Activated CD8-positive, alpha-beta T cell treated with anti-CD3 and anti-CD28 coated beads, Interleukin-2, amount 10 ng/mL, durations not matched to agents 7 days and 5 days (primary cell): ENCODE measurements around the gene PARVA. TPM values are rescaled to one million over a fixed set of nuclear protein-coding genes. Genes with fewer than 3 reads are reported as not detected.

ENCODE experiments used
- ATAC-seq: fragments of 150-1000 bp; cut with Tn5 transposase; one replicate; pipeline ENCODE4 v1.10.0; 2021; ENCODE audit warnings: moderate library complexity
- CTCF ChIA-PET: fragments of 350-600 bp; sonication (Branson Sonifier 250); formaldehyde crosslinking; loops from one replicate; lab custom pipeline; 2021; ENCODE audit warnings: antibody characterized with exemption; lab: Charles Lee
- POLR2A ChIA-PET: fragments of 350-600 bp; sonication (Branson Sonifier 250); formaldehyde crosslinking; loops from one replicate; lab custom pipeline; 2021; ENCODE audit warnings: antibody characterized with exemption; lab: Charles Lee
- DNase-seq: peaks from one replicate; pipeline ENCODE4 v3.0.0-alpha.2; 2020
- H3K27ac Mint-ChIP-seq: one replicate; pipeline ENCODE4 v1.8.0; 2021; ENCODE audit warnings: mild to moderate bottlenecking, mixed read lengths
- H3K27me3 Mint-ChIP-seq: one replicate; pipeline ENCODE4 v1.8.0; 2021; ENCODE audit warnings: low read depth, mixed read lengths
- H3K36me3 Mint-ChIP-seq: one replicate; pipeline ENCODE4 v1.8.0; 2021; ENCODE audit warnings: low read depth, mixed read lengths
- H3K4me1 Mint-ChIP-seq: one replicate; pipeline ENCODE4 v1.8.0; 2021; ENCODE audit warnings: low read depth, mixed read lengths
- H3K4me3 Mint-ChIP-seq: one replicate; pipeline ENCODE4 v1.8.0; 2021; ENCODE audit warnings: mild to moderate bottlenecking, mixed read lengths
- H3K9me3 Mint-ChIP-seq: one replicate; pipeline ENCODE4 v1.8.0; 2022; ENCODE audit warnings: mixed read lengths; ENCODE audit not compliant: insufficient read depth
- total RNA-seq, 2 experiments: library from RNA; stranded (reverse); gene quantifications; one replicate each; pipeline ENCODE4 v1.2.3, GENCODE V29; 2021

Gene PARVA
- total RNA-seq, 2 experiments from 2014 or later = not detected

GRCh38 chr11:12456651-12457579, 79.5 kb downstream of the PARVA start:
- peaks cover 2% of the 10 kb centered on the region for H3K27me3 Mint-ChIP-seq
- H3K4me3 Mint-ChIP-seq = no peak overlapping the region
- no peak for ATAC-seq
- DNase-seq = no peak
- ChIA-PET POLR2A (no interaction called here), CTCF (no interaction called here)
- H3K36me3 Mint-ChIP-seq = no peaks in the 10 kb centered on the region
- no peak overlapping the region for H3K27ac Mint-ChIP-seq
- H3K9me3 Mint-ChIP-seq = no peaks in the 10 kb centered on the region
- no peaks in the 10 kb centered on the region for H3K4me1 Mint-ChIP-seq

GRCh38 chr11:12458042-12458441, 80.7 kb downstream of the PARVA start:
- ATAC-seq (no peak), DNase-seq (no peak)
- ChIA-PET CTCF (no interaction called here), POLR2A (no interaction called here)
- H3K9me3 Mint-ChIP-seq = no peaks in the 10 kb centered on the region
- H3K27ac Mint-ChIP-seq = no peak overlapping the region
- no peaks in the 10 kb centered on the region for H3K4me1 Mint-ChIP-seq
- H3K4me3 Mint-ChIP-seq = no peak overlapping the region
- H3K36me3 Mint-ChIP-seq = no peaks in the 10 kb centered on the region
- H3K27me3 Mint-ChIP-seq = peaks cover 2% of the 10 kb centered on the region

GRCh38 chr11:12459374-12459773, 82.0 kb downstream of the PARVA start:
- no peak for ATAC-seq
- CTCF ChIA-PET = no interaction called here
- H3K4me1 Mint-ChIP-seq = no peaks in the 10 kb centered on the region

GRCh38 chr11:12459865-12460444, 82.6 kb downstream of the PARVA start:
- POLR2A ChIA-PET = no interaction called here
- Mint-ChIP-seq H3K27ac (no peak overlapping the region), H3K36me3 (no peaks in the 10 kb centered on the region), H3K4me3 (no peak overlapping the region), H3K27me3 (peaks cover 5% of the 10 kb centered on the region), H3K9me3 (no peaks in the 10 kb centered on the region), H3K4me1 (no peaks in the 10 kb centered on the region)
- DNase-seq = no peak
- CTCF ChIA-PET = no interaction called here
- no peak for ATAC-seq

More at GRCh38 chr11:12459374-12459773, 82.0 kb downstream of the PARVA start:
- no peaks in the 10 kb centered on the region for H3K9me3 Mint-ChIP-seq
- no peak for DNase-seq
- POLR2A ChIA-PET = no interaction called here
- no peak overlapping the region for H3K27ac Mint-ChIP-seq
- no peak overlapping the region for H3K4me3 Mint-ChIP-seq
- H3K36me3 Mint-ChIP-seq = no peaks in the 10 kb centered on the region
- H3K27me3 Mint-ChIP-seq = peaks cover 5% of the 10 kb centered on the region

GRCh38 chr11:12460466-12460865, 83.1 kb downstream of the PARVA start:
- ChIA-PET CTCF (no interaction called here), POLR2A (no interaction called here)
- H3K27me3 Mint-ChIP-seq = peaks cover 5% of the 10 kb centered on the region
- ATAC-seq (no peak), DNase-seq (no peak)
- H3K36me3 Mint-ChIP-seq = no peaks in the 10 kb centered on the region
- no peaks in the 10 kb centered on the region for H3K4me1 Mint-ChIP-seq
- no peak overlapping the region for H3K4me3 Mint-ChIP-seq
- H3K9me3 Mint-ChIP-seq = no peaks in the 10 kb centered on the region
- no peak overlapping the region for H3K27ac Mint-ChIP-seq

GRCh38 chr11:12461516-12461915, 84.1 kb downstream of the PARVA start:
- ATAC-seq (no peak), DNase-seq (no peak)
- no peak overlapping the region for H3K27ac Mint-ChIP-seq
- H3K4me3 Mint-ChIP-seq = no peak overlapping the region
- ChIA-PET CTCF (no interaction called here), POLR2A (no interaction called here)
- H3K4me1 Mint-ChIP-seq = no peaks in the 10 kb centered on the region
- peaks cover 5% of the 10 kb centered on the region for H3K27me3 Mint-ChIP-seq
- H3K9me3 Mint-ChIP-seq = no peaks in the 10 kb centered on the region
- no peaks in the 10 kb centered on the region for H3K36me3 Mint-ChIP-seq

GRCh38 chr11:12464303-12464702, 86.9 kb downstream of the PARVA start:
- H3K27ac Mint-ChIP-seq = no peak overlapping the region
- peaks cover 3% of the 10 kb centered on the region for H3K27me3 Mint-ChIP-seq
- CTCF ChIA-PET = no interaction called here
- H3K4me1 Mint-ChIP-seq = no peaks in the 10 kb centered on the region
- H3K36me3 Mint-ChIP-seq = no peaks in the 10 kb centered on the region
- DNase-seq (no peak), ATAC-seq (no peak)
- H3K9me3 Mint-ChIP-seq = no peaks in the 10 kb centered on the region
- POLR2A ChIA-PET = no interaction called here
- no peak overlapping the region for H3K4me3 Mint-ChIP-seq

GRCh38 chr11:12465332-12465731, 88.0 kb downstream of the PARVA start:
- CTCF ChIA-PET = no interaction called here
- POLR2A ChIA-PET = no interaction called here
- Mint-ChIP-seq H3K27me3 (peaks cover 3% of the 10 kb centered on the region), H3K36me3 (no peaks in the 10 kb centered on the region), H3K27ac (no peak overlapping the region), H3K4me1 (no peaks in the 10 kb centered on the region), H3K4me3 (no peak overlapping the region), H3K9me3 (no peaks in the 10 kb centered on the region)
- DNase-seq = no peak
- no peak for ATAC-seq

GRCh38 chr11:12467610-12468009, 90.2 kb downstream of the PARVA start:
- ATAC-seq (no peak), DNase-seq (no peak)
- peaks cover 7% of the 10 kb centered on the region for H3K27me3 Mint-ChIP-seq
- POLR2A ChIA-PET = no interaction called here
- no peak overlapping the region for H3K27ac Mint-ChIP-seq
- H3K9me3 Mint-ChIP-seq = no peaks in the 10 kb centered on the region
- no peaks in the 10 kb centered on the region for H3K4me1 Mint-ChIP-seq
- no peaks in the 10 kb centered on the region for H3K36me3 Mint-ChIP-seq
- CTCF ChIA-PET = no interaction called here
- H3K4me3 Mint-ChIP-seq = no peak overlapping the region

GRCh38 chr11:12469451-12469850, 92.1 kb downstream of the PARVA start:
- Mint-ChIP-seq H3K27ac (no peak overlapping the region), H3K9me3 (no peaks in the 10 kb centered on the region), H3K4me1 (no peaks in the 10 kb centered on the region), H3K4me3 (no peak overlapping the region), H3K36me3 (no peaks in the 10 kb centered on the region), H3K27me3 (peaks cover 4% of the 10 kb centered on the region)
- ChIA-PET CTCF (no interaction called here), POLR2A (no interaction called here)
- no peak for DNase-seq
- no peak for ATAC-seq

GRCh38 chr11:12470236-12470635, 92.9 kb downstream of the PARVA start:
- H3K4me3 Mint-ChIP-seq = no peak overlapping the region
- POLR2A ChIA-PET = no interaction called here
- H3K27me3 Mint-ChIP-seq = peaks cover 4% of the 10 kb centered on the region
- CTCF ChIA-PET = no interaction called here
- no peaks in the 10 kb centered on the region for H3K9me3 Mint-ChIP-seq
- H3K4me1 Mint-ChIP-seq = no peaks in the 10 kb centered on the region
- H3K36me3 Mint-ChIP-seq = no peaks in the 10 kb centered on the region
- ATAC-seq = no peak
- H3K27ac Mint-ChIP-seq = no peak overlapping the region
- no peak for DNase-seq

GRCh38 chr11:12472401-12473005, 95.1 kb downstream of the PARVA start:
- H3K27me3 Mint-ChIP-seq = peaks cover 4% of the 10 kb centered on the region
- H3K9me3 Mint-ChIP-seq = no peaks in the 10 kb centered on the region
- no peak for ATAC-seq
- POLR2A ChIA-PET = no interaction called here
- CTCF ChIA-PET = interaction anchor here (1.7 kb wide), 1 partner anchor 141 kb away, joined by 3 read pairs; no protein-coding TSS in a partner anchor
- H3K4me3 Mint-ChIP-seq = no peak overlapping the region
- no peaks in the 10 kb centered on the region for H3K36me3 Mint-ChIP-seq
- no peak overlapping the region for H3K27ac Mint-ChIP-seq
- no peaks in the 10 kb centered on the region for H3K4me1 Mint-ChIP-seq
- DNase-seq = no peak
